Transverse colon (tissue), 4 donors: ENCODE results near the gene KCNJ16. TPM values are rescaled to one million over a fixed set of nuclear protein-coding genes. Genes with fewer than 3 reads are reported as not detected.

Experiments used
- DNase-seq: peaks from one replicate; pipeline ENCODE4 v3.0.0-alpha.2; 2019
- H3K27ac ChIP-seq, 4 donors: fragments of 200-600 bp; sonication (generic); 2 replicates each; pipeline ENCODE4 v1.5.1; 2016 to 2018; ENCODE audit warnings: inconsistent platforms in 4 of 4
- H3K27me3 ChIP-seq: fragments of 200-600 bp; sonication (generic); 2 replicates; pipeline ENCODE4 v1.5.1; 2017; ENCODE audit warnings: inconsistent platforms
- H3K36me3 ChIP-seq, 4 donors: fragments of 200-600 bp; sonication (generic); 2 replicates each; pipeline ENCODE4 v1.5.1; 2017 to 2019; ENCODE audit warnings: inconsistent platforms in 4 of 4
- H3K4me1 ChIP-seq, 4 donors: fragments of 200-600 bp; sonication (generic); 2 replicates each; pipeline ENCODE4 v1.5.1; 2017 to 2020; ENCODE audit warnings: inconsistent platforms in 4 of 4
- H3K4me3 ChIP-seq, 4 donors: fragments of 200-600 bp; sonication (generic); 1 replicate in 1 of 4; 2 replicates in 3 of 4; pipeline versions ENCODE4 v1.5.1 to v1.6.1; 2017 to 2019; ENCODE audit warnings: inconsistent platforms in 4 of 4
- H3K9me3 ChIP-seq, 2 donors: fragments of 200-600 bp; sonication (generic); 2 replicates each; pipeline ENCODE4 v1.5.1; 2017 to 2019; ENCODE audit warnings: inconsistent platforms in 2 of 2
- CTCF ChIP-seq, 5 experiments: fragments of 200-600 bp in 3 of 5; fragments of 450-650 bp in 2 of 5; sonication (generic) in 3 of 5; IDR thresholded peaks; 1 replicate in 2 of 5; 2 replicates in 3 of 5; pipeline ENCODE4 v1.5.1; 2016 to 2017; ENCODE audit warnings: antibody characterized with exemption in 5 of 5, inconsistent platforms in 3 of 5, mild to moderate bottlenecking in 2 of 5, moderate library complexity in 1 of 5
- EP300 ChIP-seq: sonication (generic); formaldehyde crosslinking; IDR thresholded peaks from one replicate; pipeline ENCODE4 v1.6.1; 2017; ENCODE audit warnings: antibody characterized with exemption, low read depth
- POLR2A ChIP-seq: fragments of 450-650 bp; IDR thresholded peaks from one replicate; pipeline ENCODE4 v1.6.1; 2016; ENCODE audit warnings: antibody characterized with exemption, mild to moderate bottlenecking, moderate library complexity
- POLR2AphosphoS5 ChIP-seq, 3 donors: sonication (generic); formaldehyde crosslinking; IDR thresholded peaks; one replicate each; pipeline ENCODE4 v1.6.1; 2016; ENCODE audit warnings: antibody characterized with exemption in 3 of 3
- WGBS, 2 donors: methylation state at CpG; one replicate each; pipeline ENCODE4 v1.1.5; 2018; ENCODE audit warnings: low coverage in 1 of 2; 5-methylcytosine and 5-hydroxymethylcytosine counted together
- in situ Hi-C, 4 donors: fragments of 200-750 bp; cut with MboI; loops; one replicate each; pipeline versions ENCODE4 v1.15.0 to v1.15.1; 2017; ENCODE audit warnings: low sequenced_read_pairs in 3 of 4, low pct_ligation_motif_present in 1 of 4, low pct_unique_long_range_greater_than_20kb in 1 of 4
- intact Hi-C: fragments of 100-400 bp; cut with DNase I; formaldehyde crosslinking; loops from one replicate; pipeline ENCODE4 v1.15.1; 2023; ENCODE audit warnings: low total_unique reads
- total RNA-seq, 4 donors: library from RNA; depleted of rRNA; stranded (reverse); fragments of >200 nt; gene quantifications; one replicate each; pipeline ENCODE4 v1.1.0, GENCODE V29; 2016

KCNJ16 gene
- total RNA-seq, 4 donors from 2014 or later: 0.27 TPM; not detected in 3

GRCh38 chr17:70081885-70082284 lies 6.9 kb downstream of the KCNJ16 start:
- in situ Hi-C loops (no loop called here), intact Hi-C loops (no loop called here)
- no peak overlapping the region for H3K4me3 ChIP-seq
- H3K27ac ChIP-seq: no peak overlapping the region
- no peaks in the 10 kb centered on the region for H3K27me3 ChIP-seq
- no peaks in the 10 kb centered on the region for H3K36me3 ChIP-seq
- DNase-seq: no peak
- TF ChIP-seq POLR2A (no peak), POLR2AphosphoS5 (IDR thresholded peaks at IDR 0.05) (no peak)
- 45 to 58% methylated on average over 1 of the region's 1 CpG for WGBS, 2 donors
- no peaks in the 10 kb centered on the region for H3K4me1 ChIP-seq
- H3K9me3 ChIP-seq: no peaks in the 10 kb centered on the region

- no peak for DNase-seq
- TF ChIP-seq POLR2AphosphoS5 (IDR thresholded peaks at IDR 0.05): no peak
- no peak for TF ChIP-seq POLR2A
- no peak for TF ChIP-seq EP300
- TF ChIP-seq CTCF (IDR thresholded peaks at IDR 0.05): no peak
- no peaks in the 10 kb centered on the region for H3K9me3 ChIP-seq
- H3K27ac ChIP-seq: no peak overlapping the region
- no peaks in the 10 kb centered on the region for H3K36me3 ChIP-seq
- WGBS, 2 donors: 69 to 74% methylated on average over 2 to 4 of the region's 4 CpGs
- intact Hi-C loops (no loop called here), in situ Hi-C loops (no loop called here)
- H3K4me1 ChIP-seq: peaks cover 0 to 6% (median 1%) of the 10 kb centered on the region in 4 donors
- H3K4me3 ChIP-seq: no peak overlapping the region
- no peaks in the 10 kb centered on the region for H3K27me3 ChIP-seq
Measured at GRCh38 chr17:70084476-70084875, 9.5 kb downstream of the KCNJ16 start.

- no peaks in the 10 kb centered on the region for H3K9me3 ChIP-seq
- no peak for TF ChIP-seq POLR2AphosphoS5 (IDR thresholded peaks at IDR 0.05)
- TF ChIP-seq POLR2A: no peak
- no peak for TF ChIP-seq CTCF (IDR thresholded peaks at IDR 0.05)
- TF ChIP-seq EP300: no peak
- no peaks in the 10 kb centered on the region for H3K27me3 ChIP-seq
- intact Hi-C loops: no loop called here
- H3K27ac ChIP-seq: no peak overlapping the region
- no peak for DNase-seq
- WGBS, 2 donors: 44 to 53% methylated on average over 2 of the region's 2 CpGs
- H3K4me1 ChIP-seq: peaks cover 0 to 15% (median 6%) of the 10 kb centered on the region in 4 donors
- in situ Hi-C loops: no loop called here
- H3K4me3 ChIP-seq: no peak overlapping the region
- H3K36me3 ChIP-seq: no peaks in the 10 kb centered on the region
Measured at GRCh38 chr17:70086516-70086915, 11.5 kb downstream of the KCNJ16 start.

- intact Hi-C loops: no loop called here
- in situ Hi-C loops: no loop called here
- 11 to 22% methylated on average over 5 of the region's 5 CpGs for WGBS, 2 donors
- no peak for DNase-seq
- Histone ChIP-seq H3K36me3 (no peaks in the 10 kb centered on the region), H3K27ac (no peak overlapping the region), H3K27me3 (no peaks in the 10 kb centered on the region), H3K9me3 (no peaks in the 10 kb centered on the region), H3K4me3 (no peak overlapping the region), H3K4me1 (peaks cover 0 to 21% (median 6%) of the 10 kb centered on the region in 4 donors)
- TF ChIP-seq POLR2AphosphoS5 (IDR thresholded peaks at IDR 0.05): no peak
- no peak for TF ChIP-seq CTCF (IDR thresholded peaks at IDR 0.05)
- no peak for TF ChIP-seq POLR2A
- no peak for TF ChIP-seq EP300
Measured at GRCh38 chr17:70089513-70090148, 14.6 kb downstream of the KCNJ16 start.
